PC-3 (cell line): ENCODE measurements around the gene KCND3.

Experiments
- EZH2phosphoT487 ChIP-seq: fragments of 300-600 bp; sonication (generic); IDR thresholded peaks from 2 replicates; pipeline ENCODE4 v1.6.1; 2018; ENCODE audit warnings: mild to moderate bottlenecking, antibody characterized with exemption, low read length, borderline replicate concordance
- TF ChIP-seq, protein P1 (sequence below): fragments of 300-600 bp; sonication (generic); conservative IDR thresholded peaks from 2 replicates; pipeline ENCODE4 v1.5.1; 2017; ENCODE audit warnings: antibody characterized with exemption, low read depth, mild to moderate bottlenecking, low read length

DNA sequence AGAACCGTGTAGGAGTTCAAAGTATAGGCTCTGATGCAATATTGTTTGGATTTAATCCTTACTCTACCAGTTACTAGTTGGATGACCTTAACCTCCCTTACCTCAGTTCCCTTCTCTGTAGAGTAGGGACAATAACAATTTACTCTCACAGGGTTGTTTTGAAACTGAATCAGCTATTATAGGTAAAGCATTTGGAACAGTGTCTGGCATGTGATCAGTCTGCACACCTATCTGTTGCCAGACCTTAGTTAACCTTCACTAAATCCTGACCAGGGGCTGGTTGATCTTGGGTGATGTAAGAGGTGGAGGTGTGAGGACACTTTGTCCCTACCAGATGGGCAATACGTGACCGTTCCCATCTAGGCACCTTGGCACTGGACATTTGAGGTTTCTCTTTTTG is 126.9 kb downstream of the KCND3 start:
- TF ChIP-seq, protein P1, sequence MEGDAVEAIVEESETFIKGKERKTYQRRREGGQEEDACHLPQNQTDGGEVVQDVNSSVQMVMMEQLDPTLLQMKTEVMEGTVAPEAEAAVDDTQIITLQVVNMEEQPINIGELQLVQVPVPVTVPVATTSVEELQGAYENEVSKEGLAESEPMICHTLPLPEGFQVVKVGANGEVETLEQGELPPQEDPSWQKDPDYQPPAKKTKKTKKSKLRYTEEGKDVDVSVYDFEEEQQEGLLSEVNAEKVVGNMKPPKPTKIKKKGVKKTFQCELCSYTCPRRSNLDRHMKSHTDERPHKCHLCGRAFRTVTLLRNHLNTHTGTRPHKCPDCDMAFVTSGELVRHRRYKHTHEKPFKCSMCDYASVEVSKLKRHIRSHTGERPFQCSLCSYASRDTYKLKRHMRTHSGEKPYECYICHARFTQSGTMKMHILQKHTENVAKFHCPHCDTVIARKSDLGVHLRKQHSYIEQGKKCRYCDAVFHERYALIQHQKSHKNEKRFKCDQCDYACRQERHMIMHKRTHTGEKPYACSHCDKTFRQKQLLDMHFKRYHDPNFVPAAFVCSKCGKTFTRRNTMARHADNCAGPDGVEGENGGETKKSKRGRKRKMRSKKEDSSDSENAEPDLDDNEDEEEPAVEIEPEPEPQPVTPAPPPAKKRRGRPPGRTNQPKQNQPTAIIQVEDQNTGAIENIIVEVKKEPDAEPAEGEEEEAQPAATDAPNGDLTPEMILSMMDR, result no peak
- TF ChIP-seq EZH2phosphoT487, result no peak
